GM19025 (cell line): Measurements from ENCODE around the gene ARID1B.

Experiments
- ATAC-seq: cut with Tn5 transposase; IDR thresholded peaks from one replicate; pipeline ENCODE4 v1.9.1; 2021; ENCODE audit warnings: mild to moderate bottlenecking, low read depth, moderate library complexity; ENCODE audit not compliant: unreplicated experiment

The ARID1B gene

GRCh38 chr6:156900292-156900691 is 123.1 kb downstream of the ARID1B start:
- ATAC-seq, result no peak

GRCh38 chr6:156901309-156902019 is 124.3 kb downstream of the ARID1B start:
- ATAC-seq, result no peak

- ATAC-seq, result no peak
Observed at GRCh38 chr6:156902782-156903181, 125.6 kb downstream of the ARID1B start.

GRCh38 chr6:156904176-156904967 is 127.2 kb downstream of the ARID1B start:
- ATAC-seq, result no peak

DNA sequence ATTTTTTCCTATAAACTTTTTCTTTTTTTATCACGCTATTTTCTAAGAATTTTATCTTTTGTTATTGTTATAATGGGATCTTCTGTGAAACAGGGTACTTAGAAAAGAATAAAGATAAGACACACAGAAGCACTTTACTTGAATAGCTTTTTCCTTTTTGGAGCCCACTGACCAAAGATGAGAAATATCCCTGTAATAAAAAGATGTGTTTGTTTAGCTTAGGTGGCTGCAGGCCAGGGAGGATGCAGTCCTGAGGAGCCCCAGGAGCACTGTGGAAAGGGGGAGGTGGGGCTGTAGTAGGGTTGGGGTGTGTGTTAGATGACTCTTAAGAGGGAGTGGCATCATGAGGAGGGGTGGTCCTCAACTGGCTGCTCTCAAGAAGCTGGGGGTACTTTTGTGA is 128.6 kb downstream of the ARID1B start:
- ATAC-seq, result no peak

DNA sequence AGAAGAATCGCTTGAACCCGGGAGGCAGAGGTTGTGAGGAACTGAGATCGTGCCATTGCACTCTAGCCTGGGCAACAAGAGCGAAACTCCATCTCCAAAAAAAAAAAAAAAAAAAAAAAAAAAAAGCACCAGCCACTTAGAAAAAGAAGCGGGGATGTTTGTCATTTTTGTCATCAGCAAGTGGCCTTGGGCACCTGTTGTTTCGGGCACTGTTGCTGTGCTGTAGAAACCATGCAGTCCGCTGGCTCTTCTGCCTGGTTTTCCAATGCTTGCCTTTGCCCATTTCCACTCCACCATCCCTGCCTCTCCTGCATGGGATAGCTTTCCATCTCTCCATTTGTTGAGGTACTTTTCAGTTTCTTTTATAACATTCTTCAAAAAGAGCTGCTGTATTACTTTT is 129.3 kb downstream of the ARID1B start:
- ATAC-seq, result no peak

- no peak for ATAC-seq
Observed at GRCh38 chr6:156909212-156910010, 132.2 kb downstream of the ARID1B start.

DNA sequence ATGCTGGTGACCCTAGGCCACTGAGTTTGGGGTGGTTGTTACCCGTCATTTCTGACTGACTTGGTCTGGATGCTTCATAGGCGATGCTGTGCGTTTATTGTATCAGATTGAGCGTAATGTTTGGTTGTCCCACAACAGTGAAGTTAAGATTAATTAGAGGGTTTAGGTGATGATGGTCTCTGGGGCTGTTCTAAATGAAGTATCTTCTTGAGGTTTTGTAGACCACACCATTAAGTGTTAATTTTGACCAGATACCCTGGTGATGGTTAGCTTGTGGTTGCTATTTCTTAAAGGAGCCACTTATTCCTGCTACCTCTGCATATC is 132.8 kb downstream of the ARID1B start:
- ATAC-seq, result no peak

DNA sequence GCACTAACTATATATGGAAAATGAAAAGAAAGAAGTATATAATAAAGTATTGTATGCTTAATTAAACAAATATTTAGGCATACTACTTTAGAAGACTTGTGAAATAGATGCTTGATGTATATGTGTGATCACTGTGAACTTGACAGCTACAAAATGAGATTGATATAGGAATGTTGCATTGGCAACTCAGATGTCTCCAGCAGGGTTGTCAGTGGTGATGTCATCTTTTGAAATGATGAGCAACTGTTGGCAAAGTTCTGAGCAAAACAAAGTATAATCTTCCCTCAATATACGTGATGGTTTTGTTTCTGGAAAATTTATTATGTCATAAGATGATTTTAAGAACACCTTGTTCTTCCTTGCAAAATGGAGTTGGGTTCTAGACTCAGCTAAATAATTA is 133.8 kb downstream of the ARID1B start:
- ATAC-seq, result no peak

- ATAC-seq, result no peak
Observed at GRCh38 chr6:156911581-156911980, 134.4 kb downstream of the ARID1B start.

DNA sequence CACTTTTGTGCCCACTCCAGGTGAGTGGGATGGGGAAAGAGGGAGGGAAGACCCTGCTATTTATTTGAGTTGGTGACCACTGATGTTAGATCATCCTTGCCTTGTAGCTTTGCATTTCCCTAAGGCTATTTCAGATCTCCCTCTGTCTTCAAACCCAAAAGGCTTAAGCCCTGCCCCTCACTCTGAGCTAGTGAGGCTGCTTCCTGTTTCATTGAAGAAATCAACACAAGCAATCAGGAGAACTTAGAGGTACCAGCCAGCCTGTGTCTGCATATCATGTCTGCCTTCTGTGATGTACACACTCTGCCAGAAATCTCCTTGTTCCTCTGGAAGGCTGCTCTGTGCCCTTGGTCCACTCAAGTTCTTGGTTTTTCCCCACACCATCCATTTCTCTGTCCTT is 135.3 kb downstream of the ARID1B start:
- ATAC-seq, result no peak

GRCh38 chr6:156914181-156914580 is 137.0 kb downstream of the ARID1B start:
- no peak for ATAC-seq

GRCh38 chr6:156916130-156916801 is 139.1 kb downstream of the ARID1B start:
- no peak for ATAC-seq

GRCh38 chr6:156917213-156917612 is 140.0 kb downstream of the ARID1B start:
- ATAC-seq, result no peak

DNA sequence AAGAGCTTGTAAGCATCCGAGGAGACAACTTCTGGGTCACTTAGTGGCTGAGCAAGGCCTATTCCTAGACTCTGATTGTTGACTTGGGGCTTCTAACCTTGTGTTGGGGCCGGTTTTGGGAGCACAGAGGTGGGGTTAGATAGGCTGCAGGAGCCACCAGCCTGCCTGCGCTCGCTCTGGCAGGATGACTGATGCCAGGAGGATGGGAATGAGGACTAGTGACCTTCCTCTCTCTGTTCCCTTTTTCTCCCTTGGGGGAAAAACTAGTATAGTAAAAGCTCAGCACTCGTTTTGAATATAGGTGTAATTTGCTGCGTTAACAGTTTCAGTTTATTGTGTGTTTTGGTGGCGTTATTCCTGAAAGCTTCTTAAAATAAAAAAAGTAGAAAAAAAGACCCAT is 141.5 kb downstream of the ARID1B start:
- ATAC-seq, result no peak

GRCh38 chr6:156919370-156919769 is 142.2 kb downstream of the ARID1B start:
- no peak for ATAC-seq

- no peak for ATAC-seq
Observed at GRCh38 chr6:156919814-156920369, 142.7 kb downstream of the ARID1B start.

DNA sequence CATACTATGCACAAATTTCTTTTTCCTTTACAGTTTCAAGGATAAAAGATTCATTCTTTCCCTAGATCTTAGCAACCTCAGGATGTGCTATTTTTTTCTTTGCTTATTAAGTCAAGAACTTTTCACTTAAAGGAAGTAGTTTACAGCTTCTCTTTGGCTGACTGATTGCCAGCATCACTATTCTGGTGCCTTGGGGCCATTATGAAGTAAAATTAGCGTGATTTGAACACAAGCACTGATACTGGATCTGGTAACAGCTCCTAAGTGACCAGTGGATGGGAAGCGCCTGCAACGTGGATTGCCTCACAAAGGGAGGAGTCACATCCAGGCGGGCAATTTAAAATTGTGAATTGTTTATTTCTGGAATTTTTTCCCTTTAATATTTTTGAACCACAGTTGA is 147.1 kb downstream of the ARID1B start:
- no peak for ATAC-seq

DNA sequence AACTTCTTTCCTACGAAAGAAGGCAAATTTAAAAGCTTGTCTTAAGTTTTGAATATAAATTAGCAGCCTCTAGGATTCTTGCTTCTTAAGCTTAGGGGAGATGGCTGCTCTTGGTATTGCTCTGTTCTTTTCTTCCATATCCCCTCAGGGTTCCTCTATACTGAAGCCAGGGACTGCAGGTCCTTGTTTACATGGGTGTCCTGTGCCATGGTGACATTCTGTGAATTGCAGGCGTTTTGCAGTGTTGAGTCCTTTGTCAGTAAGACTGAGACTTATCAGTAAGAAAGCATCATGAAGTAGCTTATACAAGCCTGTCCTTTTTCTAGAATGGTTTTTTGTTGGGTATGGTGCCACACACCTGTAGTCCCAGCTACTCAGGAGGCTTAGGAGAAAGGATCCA is 147.8 kb downstream of the ARID1B start:
- no peak for ATAC-seq
